Spinal cord (tissue), 10 donors: ENCODE data around the gene BTBD6. TPM values are rescaled to one million over a fixed set of nuclear protein-coding genes. Genes with fewer than 3 reads are reported as not detected.
A peak's percentile ranks its signal among the peaks of the same experiment; 100 is the strongest.

Experiments
- DNase-seq, 6 donors: peaks; one replicate each; pipeline versions ENCODE4 v3.0.0 to v3.0.0-alpha.2; 2013 to 2015; ENCODE audit warnings: low spot score in 6 of 6, low read depth in 4 of 6
- H3K27ac ChIP-seq: one replicate; pipeline ENCODE4 v1.5.1; 2013; ENCODE audit warnings: low read depth, low read length, control low read depth
- H3K27me3 ChIP-seq: one replicate; pipeline ENCODE4 v1.6.1; 2013; ENCODE audit warnings: low read length; ENCODE audit not compliant: control insufficient read depth, insufficient read depth
- H3K36me3 ChIP-seq: one replicate; pipeline ENCODE4 v1.6.1; 2013; ENCODE audit warnings: low read length; ENCODE audit not compliant: control insufficient read depth, insufficient read depth
- H3K4me1 ChIP-seq: one replicate; pipeline ENCODE4 v1.6.1; 2013; ENCODE audit warnings: low read length; ENCODE audit not compliant: control insufficient read depth, insufficient read depth
- H3K4me3 ChIP-seq: one replicate; pipeline ENCODE4 v1.5.1; 2013; ENCODE audit warnings: low read depth, low read length, control low read depth
- H3K9me3 ChIP-seq: one replicate; pipeline ENCODE4 v1.6.1; 2013; ENCODE audit warnings: low read length; ENCODE audit not compliant: control insufficient read depth, insufficient read depth
- WGBS: methylation state at CpG from one replicate; pipeline ENCODE4 v1.1.5; 2013; ENCODE audit warnings: missing lambda C conversion rate; ENCODE audit not compliant: insufficient coverage; 5-methylcytosine and 5-hydroxymethylcytosine counted together
- polyA plus RNA-seq, 2 donors: library from polyadenylated mRNA; unstranded; fragments of 120-200 nt; gene quantifications; one replicate each; pipeline ENCODE4 v1.2.1, GENCODE V29; 2013; ENCODE audit not compliant: insufficient read length in 2 of 2
- total RNA-seq, 2 donors: library from RNA; depleted of rRNA in 1 of 2; stranded (reverse); fragments of 120-200 nt in 1 of 2; fragments of >200 nt in 1 of 2; gene quantifications; one replicate each; pipeline versions ENCODE4 v1.2.3 to v1.2.4, GENCODE V29; 2013 to 2014
- donor health status: healthy.

Gene BTBD6
- total and polyA plus RNA-seq, 4 donors = 31.3 to 59.1 (median 55.5) TPM

DNA sequence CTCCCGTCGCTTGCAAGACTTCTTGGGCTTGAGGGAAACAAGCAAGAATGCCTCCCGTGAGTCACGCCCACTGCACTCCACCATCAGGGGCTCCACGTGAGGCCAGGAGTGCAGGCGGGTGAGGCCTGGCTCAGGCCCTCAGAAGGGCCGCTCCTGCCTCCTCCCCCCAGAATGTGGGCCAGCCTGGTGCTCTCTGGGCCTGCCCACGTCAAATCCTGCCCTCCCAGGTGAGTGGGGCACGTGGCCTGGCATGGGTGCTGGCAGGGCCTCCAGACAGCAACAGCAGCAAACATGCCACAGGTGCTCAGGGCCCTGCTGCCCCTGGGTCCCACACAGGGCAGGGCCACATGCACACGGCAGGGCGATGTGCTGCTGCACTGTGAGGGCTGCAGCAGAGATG, 30.6 kb upstream of the BTBD6 start:
- Histone ChIP-seq H3K4me1 (no peaks in the 10 kb centered on the region), H3K27ac (no peak overlapping the region), H3K4me3 (no peak overlapping the region), H3K9me3 (no peaks in the 10 kb centered on the region), H3K27me3 (no peaks in the 10 kb centered on the region), H3K36me3 (peaks cover 94% of the 10 kb centered on the region)
- 94% methylated on average over 11 of the region's 11 CpGs for WGBS
- no peak for DNase-seq

DNA sequence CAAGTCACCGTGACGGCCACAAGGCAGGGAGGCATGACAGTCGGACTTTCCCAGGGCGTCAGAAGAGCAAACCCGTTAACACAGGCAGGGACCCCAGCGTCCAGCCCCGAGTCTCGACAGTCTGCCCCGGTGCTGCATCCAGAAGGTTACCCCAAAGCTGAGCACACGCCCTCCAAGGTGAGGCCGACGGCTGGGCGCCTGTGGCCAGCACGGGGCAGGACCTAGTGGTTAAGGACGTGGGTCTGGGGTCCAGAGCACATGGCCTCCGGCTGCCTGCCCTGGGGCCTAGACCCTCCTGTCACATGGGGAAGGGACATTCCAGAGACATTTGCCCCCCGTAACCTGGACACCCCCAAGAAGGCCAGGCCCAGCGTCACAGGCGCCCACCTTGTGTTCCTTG, 29.7 kb upstream of the BTBD6 start:
- Histone ChIP-seq H3K27ac (no peak overlapping the region), H3K36me3 (peaks cover 92% of the 10 kb centered on the region), H3K4me3 (no peak overlapping the region), H3K4me1 (no peaks in the 10 kb centered on the region), H3K9me3 (no peaks in the 10 kb centered on the region), H3K27me3 (no peaks in the 10 kb centered on the region)
- WGBS = 95% methylated on average over 19 of the region's 19 CpGs
- DNase-seq = no peak

DNA sequence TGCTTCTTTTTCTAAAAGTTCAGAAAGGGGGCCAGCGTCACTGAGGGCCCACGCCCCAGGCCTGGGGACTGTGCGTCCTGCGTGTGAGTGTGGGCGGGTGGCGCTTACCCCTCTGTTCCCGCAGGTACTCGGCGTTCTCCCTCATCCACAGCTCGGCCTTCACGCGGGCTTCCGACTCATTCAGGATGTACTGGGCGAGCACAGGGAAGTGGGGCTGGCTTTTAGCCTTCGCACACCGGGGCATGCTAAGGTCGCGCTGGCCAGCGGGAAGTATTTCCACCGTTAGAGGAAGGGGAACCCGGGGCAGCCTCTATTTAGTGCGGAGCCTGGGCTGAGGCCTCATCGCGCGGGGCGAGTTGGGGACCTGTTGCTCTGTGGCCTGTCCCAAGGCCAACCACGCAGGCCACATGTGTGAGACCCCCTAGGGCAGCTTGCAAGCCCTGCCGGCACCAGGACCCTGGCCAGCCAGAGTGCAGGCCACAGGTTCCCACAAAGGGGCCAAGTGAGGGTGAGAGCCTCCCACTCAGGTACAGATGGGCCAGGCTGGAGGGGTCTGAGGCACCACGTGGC, 29.2 kb upstream of the BTBD6 start:
- DNase-seq = no peak
- Histone ChIP-seq H3K4me1 (no peaks in the 10 kb centered on the region), H3K4me3 (no peak overlapping the region), H3K27me3 (no peaks in the 10 kb centered on the region), H3K27ac (no peak overlapping the region), H3K36me3 (peaks cover 90% of the 10 kb centered on the region), H3K9me3 (no peaks in the 10 kb centered on the region)
- WGBS = 94% methylated on average over 28 of the region's 29 CpGs

DNA sequence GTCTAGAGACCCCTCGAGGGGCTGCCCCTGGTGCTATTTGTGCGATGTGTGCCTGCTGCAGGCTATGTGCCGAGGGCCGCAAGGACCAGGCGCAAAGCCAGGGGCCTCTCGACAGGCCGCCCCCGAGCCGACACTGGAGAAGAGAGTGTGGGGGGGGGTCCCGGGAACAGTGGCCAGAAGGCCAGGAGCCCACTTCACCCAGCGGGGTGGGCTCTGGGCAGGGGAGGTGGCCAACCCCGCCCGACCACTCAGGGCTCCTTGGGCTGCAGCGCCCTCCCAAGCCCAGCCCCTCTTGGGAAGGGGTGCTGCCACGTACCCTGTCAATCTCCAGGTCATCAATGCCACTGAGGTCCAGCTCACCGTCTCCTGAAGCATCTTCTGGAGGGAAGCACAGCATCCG, 28.6 kb upstream of the BTBD6 start:
- DNase-seq = no peak
- Histone ChIP-seq H3K36me3 (peaks cover 90% of the 10 kb centered on the region), H3K9me3 (no peaks in the 10 kb centered on the region), H3K4me1 (no peaks in the 10 kb centered on the region), H3K27me3 (no peaks in the 10 kb centered on the region), H3K27ac (no peak overlapping the region), H3K4me3 (no peak overlapping the region)
- 98% methylated on average over 10 of the region's 17 CpGs for WGBS

DNA sequence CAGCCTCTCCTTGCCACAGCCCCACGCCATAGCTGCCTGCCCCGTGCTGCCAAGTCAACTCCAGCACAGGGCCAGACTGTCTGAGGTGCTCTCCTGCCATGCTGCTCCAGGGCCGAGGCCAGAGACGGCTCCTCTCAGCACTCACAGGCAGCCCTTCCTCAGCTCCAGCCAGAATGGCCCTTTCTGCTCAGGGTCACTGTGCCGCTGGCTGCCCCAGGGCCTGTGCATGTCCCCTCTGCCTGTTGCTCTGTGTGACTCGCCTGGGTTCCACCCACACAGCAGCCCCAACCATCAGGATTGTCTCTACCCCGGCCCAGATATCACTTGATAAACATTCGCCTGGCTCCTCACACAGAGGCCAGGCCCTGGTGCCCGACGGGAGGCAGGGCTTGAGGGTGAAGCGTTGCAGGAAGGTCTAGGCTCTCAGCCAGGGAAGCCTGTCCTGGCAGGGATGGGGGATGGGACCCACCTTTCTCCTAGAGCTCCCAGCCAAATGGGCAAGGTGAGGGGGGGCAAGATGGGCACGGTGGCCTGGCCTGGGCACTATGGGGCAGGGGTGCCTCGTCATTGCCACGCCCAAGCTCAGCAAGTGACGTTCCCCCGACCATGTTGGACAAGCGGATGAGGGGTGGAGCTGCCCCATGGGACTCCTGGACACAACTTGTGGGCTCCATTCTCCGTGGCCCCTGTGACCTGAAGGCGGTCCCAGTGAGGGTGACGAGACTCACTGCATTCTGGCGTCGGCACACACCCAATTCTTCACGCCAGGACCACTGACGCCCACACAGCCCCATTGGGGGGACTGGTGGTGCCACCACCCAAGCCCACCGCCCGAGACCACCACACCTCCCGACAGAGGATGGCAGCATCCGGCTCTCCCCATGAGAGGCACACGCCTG, 27.4 kb upstream of the BTBD6 start:
- Histone ChIP-seq H3K9me3 (no peaks in the 10 kb centered on the region), H3K27me3 (no peaks in the 10 kb centered on the region), H3K4me3 (no peak overlapping the region), H3K4me1 (no peaks in the 10 kb centered on the region), H3K36me3 (peaks cover 88% of the 10 kb centered on the region), H3K27ac (no peak overlapping the region)
- WGBS = 93% methylated on average over 27 of the region's 29 CpGs
- no peak for DNase-seq

DNA sequence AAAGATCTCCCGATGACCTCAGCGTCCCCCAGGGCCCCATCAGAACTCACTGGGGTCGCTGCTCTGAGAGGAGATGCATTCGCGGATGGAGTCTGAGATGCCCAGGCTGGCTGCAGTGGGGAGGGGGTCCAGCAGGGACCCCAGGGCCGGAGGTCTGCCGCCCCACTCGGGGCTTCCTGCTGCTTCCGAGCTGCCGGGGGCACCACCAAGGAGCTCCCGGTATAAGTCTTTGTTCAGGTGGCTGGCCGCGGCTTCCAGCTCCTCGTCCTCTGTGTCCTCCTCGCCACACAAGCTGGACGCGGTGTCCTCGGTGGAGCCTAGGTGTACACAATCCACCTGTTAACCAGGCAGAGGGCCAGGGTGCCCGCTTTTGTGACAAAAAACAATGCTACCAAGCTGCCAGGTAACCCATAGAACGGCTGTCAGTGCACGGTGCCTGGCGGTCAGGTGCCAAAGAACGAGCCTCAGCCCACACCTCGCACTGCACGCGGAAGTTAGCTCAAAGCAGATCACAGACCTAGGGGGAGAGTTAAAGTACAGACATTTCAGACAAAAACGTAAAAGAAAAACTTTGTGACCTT, 26.6 kb upstream of the BTBD6 start:
- Histone ChIP-seq H3K9me3 (no peaks in the 10 kb centered on the region), H3K4me3 (no peak overlapping the region), H3K27me3 (no peaks in the 10 kb centered on the region), H3K4me1 (no peaks in the 10 kb centered on the region), H3K27ac (no peak overlapping the region), H3K36me3 (peaks cover 88% of the 10 kb centered on the region)
- DNase-seq = no peak
- WGBS = 98% methylated on average over 26 of the region's 27 CpGs

DNA sequence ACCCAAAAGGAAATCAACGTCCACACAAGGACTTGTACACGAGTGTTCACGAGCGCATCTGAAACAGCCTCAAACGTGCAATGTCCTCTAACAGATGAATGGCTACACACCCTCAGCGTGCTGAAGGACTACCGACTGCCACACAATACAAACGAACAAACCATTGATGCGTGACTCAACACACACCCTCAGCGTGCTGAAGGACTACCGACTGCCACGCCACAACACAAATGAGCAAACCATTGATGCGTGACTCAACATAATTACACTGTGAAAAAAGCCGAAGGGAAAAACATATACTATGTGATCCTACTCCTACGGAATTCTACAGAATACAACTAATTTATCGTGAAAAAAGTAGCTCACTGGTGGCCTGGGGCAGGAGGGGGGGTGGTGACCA, 25.1 kb upstream of the BTBD6 start:
- no peaks in the 10 kb centered on the region for H3K27me3 ChIP-seq
- H3K4me3 ChIP-seq = no peak overlapping the region
- H3K9me3 ChIP-seq = no peaks in the 10 kb centered on the region
- 87% methylated on average over 12 of the region's 16 CpGs for WGBS
- no peak overlapping the region for H3K27ac ChIP-seq
- H3K4me1 ChIP-seq = no peaks in the 10 kb centered on the region
- peaks cover 87% of the 10 kb centered on the region for H3K36me3 ChIP-seq
- DNase-seq = peak in 1 of 6 donors; percentile 20

DNA sequence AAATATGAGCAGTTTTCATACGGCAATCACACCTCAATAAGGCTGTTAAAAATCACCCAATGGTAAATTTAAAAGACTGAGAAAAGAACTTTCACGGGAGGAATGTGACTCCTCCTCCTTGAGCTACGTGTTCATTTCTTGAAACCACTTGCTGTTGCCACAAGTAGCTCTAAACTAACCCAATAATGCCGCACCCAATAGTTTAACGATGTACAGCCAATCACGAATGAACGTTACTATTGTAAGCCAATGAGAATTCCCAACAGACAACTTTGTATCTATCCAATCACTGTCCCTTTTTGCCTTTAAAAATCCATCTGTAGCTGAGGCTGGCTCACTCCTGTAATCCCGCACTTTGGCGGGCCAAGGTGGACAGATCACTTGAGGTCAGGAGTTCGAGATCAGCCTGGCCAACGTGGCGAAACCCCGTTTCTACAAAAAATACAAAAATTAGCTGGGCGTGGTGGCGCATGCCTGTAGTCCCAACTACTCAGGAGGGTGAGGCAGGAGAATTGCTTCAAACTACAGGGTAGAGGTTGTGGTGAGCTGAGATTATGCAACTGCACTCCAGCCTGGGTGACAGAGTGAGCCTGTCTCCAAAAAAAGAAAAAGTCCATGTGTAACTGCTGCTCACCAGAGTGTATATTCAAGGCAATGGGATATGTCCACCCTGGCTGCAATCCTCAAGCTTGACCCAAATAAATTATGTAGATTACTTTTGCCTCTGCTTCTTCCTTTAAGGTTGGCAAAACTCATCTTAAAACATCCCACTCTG, 24.4 kb upstream of the BTBD6 start:
- Histone ChIP-seq H3K4me3 (no peak overlapping the region), H3K9me3 (no peaks in the 10 kb centered on the region), H3K36me3 (peaks cover 86% of the 10 kb centered on the region), H3K27ac (no peak overlapping the region), H3K27me3 (no peaks in the 10 kb centered on the region), H3K4me1 (peaks cover 6% of the 10 kb centered on the region)
- 95% methylated on average over 11 of the region's 15 CpGs for WGBS
- DNase-seq = no peak

DNA sequence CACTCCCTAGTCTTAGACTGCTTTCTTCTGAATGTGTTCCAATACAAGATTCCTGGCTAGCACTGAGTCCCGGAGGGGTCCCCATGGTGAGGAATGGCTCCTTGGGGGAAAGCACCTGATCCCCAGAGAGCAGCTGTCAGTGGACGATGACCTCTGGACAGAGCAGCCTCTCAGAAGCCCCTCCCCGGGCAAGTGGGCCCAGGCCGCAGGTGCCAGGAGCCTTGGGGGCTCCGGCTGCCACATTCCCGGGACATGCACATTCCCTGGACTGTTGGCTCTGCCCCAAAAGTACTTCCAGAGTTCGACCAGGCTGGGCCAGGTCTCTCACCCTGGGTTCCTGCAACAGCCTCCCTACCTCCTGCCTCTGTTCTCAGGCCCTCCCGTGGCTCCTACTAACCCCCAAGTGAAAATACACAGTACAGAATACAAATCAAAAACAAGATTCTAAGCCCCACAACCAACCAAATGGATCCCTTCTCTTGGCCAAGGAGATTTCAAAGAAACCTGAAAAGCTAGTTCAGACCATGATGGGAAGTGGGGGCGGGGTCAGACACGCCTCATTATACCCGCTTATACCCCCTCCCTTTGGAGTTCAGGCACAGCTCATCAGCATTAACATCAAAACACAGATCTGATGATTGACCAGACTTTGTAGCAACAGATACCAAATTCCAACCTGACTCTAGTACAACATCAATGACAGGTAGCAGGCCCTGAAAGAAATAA, 23.3 kb upstream of the BTBD6 start:
- H3K9me3 ChIP-seq = no peaks in the 10 kb centered on the region
- peaks cover 81% of the 10 kb centered on the region for H3K36me3 ChIP-seq
- no peaks in the 10 kb centered on the region for H3K27me3 ChIP-seq
- DNase-seq = no peak
- WGBS = 90% methylated on average over 8 of the region's 11 CpGs
- H3K4me3 ChIP-seq = no peak overlapping the region
- H3K4me1 ChIP-seq = peaks cover 9% of the 10 kb centered on the region
- no peak overlapping the region for H3K27ac ChIP-seq
